NCI-H460 (cell line): ENCODE measurements around the gene UPK3BL2. TPM values are rescaled to one million over a fixed set of nuclear protein-coding genes. Genes with fewer than 3 reads are reported as not detected.
"Not testable (repeated sequence)": the region's sequence is repeated elsewhere in the genome, so short reads cannot be mapped to it uniquely, and the experiment has no call there.

ENCODE experiments used
- DNase-seq: peaks from one replicate; pipeline ENCODE4 v3.0.0-alpha.2; 2016; ENCODE audit warnings: low read depth; ENCODE audit errors: extremely low read depth
- total RNA-seq: library from RNA; depleted of rRNA; stranded (reverse); fragments of >200 nt; shearing (Covaris generic); gene quantifications from 2 replicates; pipeline ENCODE4 v1.2.3, GENCODE V29; 2014; rRNA removed

Gene UPK3BL2
- total RNA-seq, 1 experiment from 2014 or later: 5.0 TPM

- not testable (repeated sequence) for DNase-seq
Measured at GRCh38 chr7:102496861-102497260, 46.6 kb downstream of the UPK3BL2 start.

GRCh38 chr7:102494473-102495149 is 48.9 kb downstream of the UPK3BL2 start:
- DNase-seq: not testable (repeated sequence)

GRCh38 chr7:102494026-102494425 is 49.5 kb downstream of the UPK3BL2 start:
- DNase-seq: not testable (repeated sequence)

- DNase-seq: not testable (repeated sequence)
Measured at GRCh38 chr7:102493220-102493935, 50.1 kb downstream of the UPK3BL2 start.

GRCh38 chr7:102490529-102491075 is 52.9 kb downstream of the UPK3BL2 start:
- not testable (repeated sequence) for DNase-seq

Other genes starting within 250 kb of the UPK3BL2 start
- gene SPDYE6, start 187.3 kb downstream of the UPK3BL2 start, total RNA-seq: not detected in 2 replicates
- gene PRKRIP1, start 147.3 kb downstream of the UPK3BL2 start, total RNA-seq: 14.6 and 17.4 TPM in 2 replicates
- 3.6 and 5.1 TPM in 2 replicates for gene ORAI2, start 110.1 kb downstream of the UPK3BL2 start, total RNA-seq
- gene ALKBH4, start 78.8 kb downstream of the UPK3BL2 start, total RNA-seq: 8.5 and 9.5 TPM in 2 replicates
- gene LRWD1, start 78.7 kb downstream of the UPK3BL2 start, total RNA-seq: 25.2 and 28.4 TPM in 2 replicates
- gene POLR2J, start 64.8 kb downstream of the UPK3BL2 start, total RNA-seq: 42.4 and 43.0 TPM in 2 replicates
- gene RASA4B, start 25.9 kb downstream of the UPK3BL2 start, total RNA-seq: 2.7 and 3.3 TPM in 2 replicates
- gene SPDYE2, start 7.5 kb upstream of the UPK3BL2 start, total RNA-seq: not detected in 2 replicates
- 14.8 and 21.3 TPM in 2 replicates for gene POLR2J3, start 28.9 kb upstream of the UPK3BL2 start, total RNA-seq
- gene RASA4, start 73.1 kb upstream of the UPK3BL2 start, total RNA-seq: 2.1 and 4.7 TPM in 2 replicates
- gene UPK3BL1, start 99.1 kb upstream of the UPK3BL2 start, total RNA-seq: 22.8 and 31.2 TPM in 2 replicates
- not detected in 2 replicates for gene SPDYE2B, start 106.6 kb upstream of the UPK3BL2 start, total RNA-seq
- gene POLR2J2, start 128.0 kb upstream of the UPK3BL2 start, total RNA-seq: 3.2 and 3.8 TPM in 2 replicates
- 7.4 and 7.9 TPM in 2 replicates for gene FAM185A, start 205.3 kb upstream of the UPK3BL2 start, total RNA-seq